Hepatic stellate cell (primary cell): ENCODE results near the gene ESAM.
"Not testable (repeated sequence)": the region's sequence is repeated elsewhere in the genome, so short reads cannot be mapped to it uniquely, and the experiment has no call there.

ENCODE experiments used
- DNase-seq: peaks from one replicate; pipeline ENCODE4 v3.0.0; 2011; ENCODE audit warnings: low spot score

Gene ESAM

DNA sequence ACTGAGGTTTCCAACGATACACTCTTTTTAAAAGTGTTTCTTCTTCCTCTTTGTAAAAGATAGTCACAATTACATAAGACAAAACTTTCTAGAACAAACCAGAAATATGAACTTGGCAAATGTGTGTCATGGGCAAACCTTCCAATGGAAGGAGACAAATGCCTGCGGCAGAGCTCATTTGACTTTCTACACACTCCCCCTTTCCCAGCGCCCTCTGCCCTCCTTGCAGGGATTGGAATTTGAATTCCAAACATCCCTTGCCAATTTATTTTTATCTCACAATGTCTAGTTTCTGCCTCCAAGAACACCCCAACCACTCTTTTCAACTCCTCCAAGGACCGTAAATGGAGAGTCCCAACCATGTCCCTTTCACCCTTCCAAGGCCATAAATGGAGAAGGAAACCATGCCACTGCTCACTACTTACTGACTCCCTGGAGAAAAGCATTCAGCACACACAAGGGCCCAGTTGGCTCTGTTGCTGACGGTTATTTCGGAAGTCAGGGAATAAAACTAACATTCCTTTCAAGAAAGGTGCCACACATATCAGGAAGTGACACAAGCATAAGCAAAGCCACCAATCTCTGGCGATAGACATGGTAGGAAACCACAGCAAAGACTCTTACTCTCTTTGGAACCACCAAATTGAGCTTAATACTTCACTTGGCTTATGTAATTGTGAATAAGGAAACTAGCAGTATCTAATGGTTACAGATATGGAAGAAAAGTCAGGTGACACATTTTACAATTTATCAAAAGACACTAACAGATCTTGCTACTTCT, 15.0 kb upstream of the ESAM start:
- peak; percentile 31 for DNase-seq

DNA sequence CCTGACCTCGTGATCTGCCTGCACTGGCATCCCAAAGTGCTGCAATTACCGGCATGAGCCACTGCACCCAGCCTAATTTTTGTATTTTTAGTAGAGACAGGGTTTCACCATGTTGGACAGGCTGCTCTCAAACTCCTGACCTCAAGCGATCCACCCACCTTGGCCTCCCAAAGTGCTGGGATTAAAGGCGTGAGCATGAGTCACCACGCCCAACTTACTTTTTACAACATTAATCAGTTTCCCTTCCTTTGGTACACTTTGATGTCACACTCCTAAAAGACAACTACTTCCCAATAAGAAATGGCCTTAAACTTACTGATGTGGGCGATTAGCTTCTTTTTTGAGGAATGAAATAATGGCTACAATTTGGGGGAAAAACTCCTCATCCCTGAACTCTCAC, 8.9 kb upstream of the ESAM start:
- DNase-seq = not testable (repeated sequence)

- DNase-seq = peak; percentile 16
Measured at GRCh38 chr11:124769806-124770774, 8.0 kb upstream of the ESAM start.

- DNase-seq = no peak
Measured at GRCh38 chr11:124768914-124769313, 6.8 kb upstream of the ESAM start.

DNA sequence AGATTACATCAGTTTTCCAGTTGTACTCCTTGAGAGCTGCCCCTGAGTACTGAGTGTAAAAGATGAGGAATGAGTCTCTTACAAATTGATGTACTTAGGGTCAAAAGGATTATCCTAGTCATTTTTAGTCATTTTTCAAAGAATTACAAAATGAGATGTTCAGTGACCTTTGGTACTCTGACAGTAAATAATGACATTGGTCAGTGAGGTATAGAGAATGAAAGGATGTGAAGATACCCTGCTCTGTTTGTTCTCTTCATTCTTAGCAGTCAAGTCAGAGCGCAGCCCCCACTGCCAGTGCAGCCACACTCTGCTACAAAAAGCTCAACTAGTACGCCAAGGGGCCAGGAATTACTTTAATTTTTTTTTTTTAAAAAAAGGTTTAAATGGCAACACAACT, 4.1 kb upstream of the ESAM start:
- DNase-seq = no peak

DNA sequence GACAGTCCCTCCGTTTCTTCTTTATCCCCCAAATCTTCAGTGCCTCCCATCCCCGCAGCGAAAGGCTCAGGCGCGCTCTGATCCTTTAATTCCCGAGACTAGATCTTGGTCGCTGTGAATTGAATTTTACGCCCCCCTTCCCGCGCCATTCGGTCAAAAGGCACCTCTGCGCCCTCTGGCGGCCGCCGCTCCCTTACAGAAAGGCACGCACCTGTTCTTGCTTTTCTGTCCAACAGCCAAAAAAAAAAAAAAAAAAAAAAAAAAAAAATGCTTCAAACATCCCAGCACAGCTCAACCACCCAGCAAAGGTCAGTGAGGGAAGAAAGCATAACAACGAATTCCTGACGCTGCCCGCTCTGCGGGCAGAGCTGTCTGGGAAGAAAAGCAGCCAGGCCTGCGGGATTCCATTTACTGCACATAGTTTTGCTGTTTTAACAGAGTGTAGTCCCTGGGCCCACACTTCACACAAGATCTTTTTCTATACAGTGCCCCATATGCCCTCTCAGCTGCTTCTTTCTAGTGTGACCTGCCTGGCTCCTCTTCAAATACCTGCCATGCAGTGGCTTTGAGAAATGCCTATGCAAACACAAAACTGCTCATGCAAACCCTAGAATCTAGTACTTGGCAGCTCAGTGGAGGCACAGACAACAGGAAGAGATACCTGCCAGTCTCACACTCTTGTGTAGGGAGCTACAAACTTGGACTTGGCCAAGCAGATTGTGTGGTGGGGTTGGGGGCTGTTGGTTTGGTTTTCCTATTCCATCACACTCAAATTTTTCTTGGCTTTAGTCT, 1.3 kb upstream of the ESAM start:
- peak; percentile 40 for DNase-seq

- DNase-seq = no peak
Measured at GRCh38 chr11:124762624-124763155, 600 bp upstream of the ESAM start.

- DNase-seq = no peak
Measured at GRCh38 chr11:124761301-124762104, 587 bp downstream of the ESAM start.

DNA sequence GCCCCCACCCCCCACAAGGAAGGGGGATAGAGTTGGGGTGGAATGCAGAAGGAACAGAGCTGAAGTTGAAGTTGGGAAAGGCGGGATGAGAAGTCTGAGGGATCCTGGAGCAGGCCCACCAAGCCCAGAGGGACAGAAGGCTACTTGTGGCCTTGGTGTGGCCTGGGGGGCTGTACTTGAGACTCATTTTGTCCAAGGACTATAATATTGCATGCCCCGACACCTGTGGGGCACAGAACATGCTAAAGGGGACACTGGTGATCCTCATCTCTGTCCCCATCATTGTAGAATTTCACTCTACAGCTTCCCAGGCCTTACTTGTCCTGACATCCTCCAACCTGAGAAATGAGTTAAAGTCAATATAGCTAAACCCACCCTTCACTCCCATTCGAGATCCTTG, 1.3 kb downstream of the ESAM start:
- DNase-seq = no peak

- peak; percentile 77 for DNase-seq
Measured at GRCh38 chr11:124760205-124760652, 1.9 kb downstream of the ESAM start.

DNA sequence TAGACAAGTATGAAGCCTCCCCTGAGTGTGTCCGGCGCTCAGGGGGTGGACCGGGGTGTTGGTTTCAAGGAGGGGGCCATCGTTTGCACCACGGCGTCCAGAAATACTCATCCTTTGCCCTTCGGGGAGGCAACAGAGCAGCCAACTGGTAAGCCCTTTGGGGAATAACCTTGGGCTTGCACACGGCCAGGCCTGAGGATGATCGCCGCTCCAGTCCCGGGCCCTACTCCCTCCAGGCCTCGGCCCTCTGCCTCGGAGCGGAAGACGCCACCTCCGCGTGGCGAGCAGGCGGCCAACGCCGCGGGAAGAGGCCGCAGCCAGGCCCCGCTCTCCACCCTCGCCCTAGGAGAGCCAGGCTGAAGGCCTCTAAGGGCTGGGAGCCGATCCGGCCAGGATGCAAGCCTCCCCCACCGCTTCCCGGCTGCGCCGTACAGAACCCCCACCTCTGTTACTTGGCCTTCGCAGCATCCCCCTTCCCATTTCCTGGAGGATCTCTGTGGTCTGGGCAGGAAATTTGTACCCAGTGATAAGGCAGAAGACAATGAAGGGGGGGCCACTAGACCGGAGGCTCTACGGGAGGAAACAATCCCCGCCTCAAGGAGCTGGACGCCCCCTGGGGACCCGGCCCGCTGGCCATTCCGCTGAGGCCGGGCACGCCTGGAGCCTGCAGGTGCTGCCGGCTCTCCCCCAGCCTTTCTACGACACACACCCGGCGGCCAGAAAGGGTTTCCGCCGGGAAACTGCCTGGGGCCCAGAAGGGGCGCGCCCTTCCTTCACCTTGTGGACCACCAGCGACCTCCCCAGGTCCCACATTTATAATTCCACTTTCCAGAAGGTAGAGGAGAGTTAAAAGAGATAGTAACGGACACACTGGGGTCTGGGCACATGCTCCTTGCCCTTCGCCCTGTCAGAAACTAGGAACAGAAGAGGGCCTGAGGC, 2.6 kb downstream of the ESAM start:
- no peak for DNase-seq

DNA sequence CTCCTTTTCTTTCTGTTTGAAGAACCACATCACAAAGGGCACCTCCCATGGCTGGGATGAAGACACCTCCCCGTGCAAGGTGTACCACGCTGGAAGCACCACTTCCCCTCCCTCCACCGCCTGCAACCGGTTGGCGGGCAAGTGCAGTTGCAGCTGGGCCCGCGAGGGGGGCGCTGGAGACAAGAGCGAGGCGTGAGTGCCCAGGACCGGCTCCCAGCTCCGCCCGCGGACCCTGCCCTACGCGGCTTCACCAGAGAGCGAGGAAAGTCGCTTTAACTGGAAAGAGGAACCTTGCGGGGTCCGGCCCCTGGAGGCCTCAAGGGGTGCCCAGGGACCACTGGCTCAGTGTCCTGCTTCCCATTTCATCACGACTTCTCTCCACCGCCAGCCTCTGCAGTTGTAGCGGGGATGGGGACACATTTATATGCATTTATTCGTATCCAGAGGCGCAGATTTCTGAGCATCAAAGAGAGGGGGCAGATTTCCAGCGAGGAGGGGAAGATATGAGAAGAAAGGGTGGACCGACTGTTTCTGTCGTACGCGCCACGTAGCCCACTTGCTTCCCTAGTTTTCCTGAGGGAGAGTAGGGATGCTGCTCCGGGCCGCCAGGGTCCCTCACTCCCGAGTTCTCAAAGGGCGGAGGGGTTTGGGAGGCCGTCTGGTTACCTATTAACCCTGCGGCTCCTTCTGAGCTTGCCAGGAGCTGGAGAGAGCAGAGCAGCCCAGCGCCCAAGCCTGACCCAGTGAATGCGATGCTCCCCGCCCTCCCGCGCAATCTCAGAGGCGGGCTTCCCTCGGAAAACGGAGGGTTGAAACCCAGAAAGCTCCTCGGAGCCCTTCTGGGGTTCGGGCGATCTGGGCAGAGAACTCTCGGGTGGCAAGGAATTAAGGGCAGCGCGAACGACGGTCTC, 3.5 kb downstream of the ESAM start:
- no peak for DNase-seq

- no peak for DNase-seq
Measured at GRCh38 chr11:124757320-124757719, 4.8 kb downstream of the ESAM start.

DNA sequence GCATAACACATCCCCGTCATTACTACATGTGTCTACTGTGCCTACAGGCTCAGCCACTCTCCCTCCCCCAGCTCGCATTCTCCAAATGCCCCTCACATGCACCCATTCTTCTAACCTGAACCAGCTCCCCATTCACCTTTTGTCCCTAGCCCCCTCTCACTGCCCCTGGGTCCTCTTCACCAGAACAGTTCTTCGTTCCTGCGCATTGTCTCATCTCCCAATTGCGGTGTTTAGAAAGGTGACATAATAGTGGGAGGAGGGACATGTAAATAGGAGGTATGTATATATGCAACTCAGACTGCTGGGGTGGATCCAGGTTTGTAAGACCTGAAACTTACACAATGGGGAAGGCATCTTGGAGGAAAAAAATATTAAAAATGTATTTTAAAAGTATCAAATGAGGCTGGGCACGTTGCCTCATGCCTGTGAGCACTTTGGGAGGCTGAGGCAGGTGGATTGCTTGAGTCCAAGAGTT, 5.3 kb downstream of the ESAM start:
- no peak for DNase-seq

DNA sequence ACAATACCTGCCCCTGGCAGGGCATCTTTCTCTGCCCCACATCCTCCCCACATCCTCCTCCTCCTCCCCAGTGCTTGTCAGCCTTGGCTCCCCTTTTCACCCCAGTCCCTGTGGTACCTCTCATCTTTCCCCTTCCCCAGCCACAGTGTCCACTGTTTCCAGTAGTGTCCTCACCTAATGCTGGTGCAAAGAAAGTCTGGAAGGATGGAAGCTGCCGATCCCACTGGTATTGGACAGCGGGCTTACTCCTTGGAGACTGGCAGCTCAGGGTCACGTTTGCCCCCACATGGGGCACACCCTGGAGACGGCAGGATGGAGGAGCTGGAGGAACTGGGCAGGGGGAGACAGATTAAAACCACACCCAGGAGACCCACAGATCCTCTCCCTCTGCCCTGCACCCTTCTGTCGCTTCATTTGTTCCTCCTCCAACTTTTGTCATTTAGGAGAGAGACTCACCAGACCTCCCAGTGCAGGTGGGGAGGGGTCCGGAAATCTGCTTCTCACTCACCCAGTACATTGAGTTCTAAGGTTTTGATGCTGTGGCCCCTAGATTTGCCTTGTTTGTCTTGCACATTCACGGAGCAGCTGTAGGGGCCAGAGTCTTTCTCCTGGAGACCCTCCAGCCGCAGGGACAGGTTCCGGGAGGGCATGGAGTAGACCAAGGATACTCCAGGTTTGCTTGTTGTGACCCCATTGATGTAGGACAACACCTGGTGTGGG, 5.9 kb downstream of the ESAM start:
- DNase-seq = no peak

GRCh38 chr11:124754710-124755109, 7.4 kb downstream of the ESAM start:
- peak; percentile 80 for DNase-seq

DNA sequence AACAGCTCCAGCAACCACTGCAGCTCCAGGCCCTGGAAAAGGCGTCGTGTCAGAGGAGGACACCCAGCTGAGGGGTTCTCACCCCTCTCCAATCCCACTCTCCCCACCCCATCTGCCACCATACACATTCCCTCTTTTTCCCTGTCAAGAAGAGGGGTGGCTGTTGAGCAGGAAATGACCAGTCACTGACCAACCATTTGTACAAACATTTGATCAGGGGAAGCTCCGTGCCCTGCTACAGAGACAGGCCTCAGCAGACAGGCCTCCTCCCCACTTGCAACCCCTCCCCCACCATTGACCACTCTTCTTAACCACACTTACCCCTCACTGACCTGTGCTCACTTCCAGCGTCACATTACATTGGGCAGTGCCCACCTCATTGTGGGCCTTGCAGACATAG, 7.8 kb downstream of the ESAM start:
- DNase-seq = peak; percentile 77

DNA sequence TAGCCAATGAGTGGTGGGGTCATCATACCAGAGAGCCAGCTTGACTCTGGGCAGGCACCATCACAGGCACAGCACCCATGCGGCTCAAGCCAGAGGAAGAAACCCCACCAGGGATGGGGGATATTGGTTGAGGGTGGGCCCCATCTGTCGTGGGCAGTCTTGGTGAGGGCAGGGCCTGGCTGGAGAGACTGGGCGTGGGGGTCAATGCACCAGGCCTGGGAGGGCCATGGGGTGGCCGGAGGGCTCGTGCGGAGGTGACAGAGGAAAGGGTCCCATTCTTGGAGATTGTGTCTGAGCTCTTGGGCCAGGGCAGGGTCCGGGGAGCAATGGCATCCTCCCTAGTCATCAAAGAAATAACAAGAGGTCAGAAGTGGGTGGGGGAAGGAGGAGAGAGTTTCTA, 8.5 kb downstream of the ESAM start:
- no peak for DNase-seq
